Measurements from ENCODE around the gene AOC1.

DNA sequence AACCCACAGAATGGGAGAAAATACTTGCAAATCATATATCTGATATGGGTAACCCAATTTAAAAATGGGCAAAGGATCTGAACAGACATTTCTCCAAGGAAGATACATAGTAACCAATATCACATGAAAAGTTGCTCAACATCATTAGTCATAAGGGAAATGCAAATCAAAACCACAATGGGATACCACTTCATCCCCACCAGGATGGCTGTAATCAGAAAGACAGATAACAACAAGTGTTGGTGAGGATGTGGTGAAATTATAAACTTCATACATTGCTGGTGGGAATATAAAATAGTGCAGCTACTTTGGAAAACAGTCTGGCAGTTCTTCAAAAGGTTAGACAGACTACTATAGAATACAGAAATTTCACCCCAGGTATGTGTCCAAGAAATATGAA, 19.3 kb downstream of the AOC1 start:
- TF ChIP-seq POLR2A (IDR thresholded peaks at IDR 0.05) (no peak), CTCF (IDR thresholded peaks at IDR 0.05) (no peak)
